ENCODE results near the gene PVRIG. TPM values are rescaled to one million over a fixed set of nuclear protein-coding genes. Genes with fewer than 3 reads are reported as not detected.
"Not testable (repeated sequence)": the region's sequence is repeated elsewhere in the genome, so short reads cannot be mapped to it uniquely, and the experiment has no call there.

Gene PVRIG
- total RNA-seq, 1 donor from 2014 or later = not detected

GRCh38 chr7:100222445-100223132, 2.8 kb downstream of the PVRIG start:
- DNase-seq (ENCODE audit: low read depth) = no peak
- H3K4me3 ChIP-seq (ENCODE audit: low read depth, low read length) = no peak overlapping the region
- TF ChIP-seq, protein P1, sequence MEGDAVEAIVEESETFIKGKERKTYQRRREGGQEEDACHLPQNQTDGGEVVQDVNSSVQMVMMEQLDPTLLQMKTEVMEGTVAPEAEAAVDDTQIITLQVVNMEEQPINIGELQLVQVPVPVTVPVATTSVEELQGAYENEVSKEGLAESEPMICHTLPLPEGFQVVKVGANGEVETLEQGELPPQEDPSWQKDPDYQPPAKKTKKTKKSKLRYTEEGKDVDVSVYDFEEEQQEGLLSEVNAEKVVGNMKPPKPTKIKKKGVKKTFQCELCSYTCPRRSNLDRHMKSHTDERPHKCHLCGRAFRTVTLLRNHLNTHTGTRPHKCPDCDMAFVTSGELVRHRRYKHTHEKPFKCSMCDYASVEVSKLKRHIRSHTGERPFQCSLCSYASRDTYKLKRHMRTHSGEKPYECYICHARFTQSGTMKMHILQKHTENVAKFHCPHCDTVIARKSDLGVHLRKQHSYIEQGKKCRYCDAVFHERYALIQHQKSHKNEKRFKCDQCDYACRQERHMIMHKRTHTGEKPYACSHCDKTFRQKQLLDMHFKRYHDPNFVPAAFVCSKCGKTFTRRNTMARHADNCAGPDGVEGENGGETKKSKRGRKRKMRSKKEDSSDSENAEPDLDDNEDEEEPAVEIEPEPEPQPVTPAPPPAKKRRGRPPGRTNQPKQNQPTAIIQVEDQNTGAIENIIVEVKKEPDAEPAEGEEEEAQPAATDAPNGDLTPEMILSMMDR (conservative IDR thresholded peaks at IDR 0.05; ENCODE audit: low read depth, low read length) = no peak

DNA sequence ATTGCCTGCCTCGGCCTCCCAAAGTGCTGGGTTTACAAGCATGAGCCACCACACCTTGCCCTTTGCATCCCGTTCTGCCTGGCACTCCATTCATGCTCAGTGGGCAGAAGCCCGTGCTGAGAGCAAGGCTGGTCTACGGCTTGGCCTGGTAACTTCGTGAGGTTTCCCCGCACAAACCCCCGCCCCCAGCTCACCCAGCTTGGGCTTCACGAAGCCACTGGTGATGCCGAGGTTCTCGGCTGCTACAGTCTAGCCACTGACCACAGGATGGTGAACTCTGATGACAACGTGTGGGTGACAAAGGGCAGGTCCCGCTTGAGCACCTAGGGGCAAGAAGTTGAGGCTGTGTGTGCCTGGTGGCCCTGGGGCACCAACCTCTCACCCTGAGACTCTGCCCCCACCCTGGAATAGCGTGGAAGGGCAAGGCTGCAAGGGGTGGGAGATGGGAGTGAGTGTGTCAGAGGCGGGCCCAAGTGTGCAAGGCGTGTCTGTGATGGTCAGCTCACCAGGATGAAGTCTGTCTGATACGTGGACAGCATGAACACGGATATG, 3.7 kb downstream of the PVRIG start:
- H3K4me3 ChIP-seq (ENCODE audit: low read depth, low read length); DNase-seq (ENCODE audit: low read depth): not testable (repeated sequence)

DNA sequence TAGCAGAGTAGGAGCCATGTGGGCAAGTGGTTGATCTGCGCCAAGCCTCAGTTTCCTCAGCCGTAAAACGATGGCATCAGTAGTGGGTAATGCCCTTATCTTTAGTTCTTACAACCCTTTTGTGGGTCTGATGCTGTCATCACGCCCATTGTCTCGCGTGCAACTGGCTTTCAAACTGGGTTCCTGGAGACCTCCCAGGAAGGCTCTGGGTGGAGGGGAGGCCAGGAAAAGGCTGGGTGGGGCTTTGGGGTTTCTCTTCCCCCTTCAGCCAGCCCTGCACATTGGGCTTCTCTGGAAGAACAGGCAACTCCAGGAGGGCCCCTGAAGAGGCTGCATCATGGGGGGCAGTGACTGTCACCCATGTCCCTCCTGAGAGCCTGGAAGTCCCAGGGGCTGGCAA, 5.1 kb downstream of the PVRIG start:
- not testable (repeated sequence) for H3K4me3 ChIP-seq (ENCODE audit: low read depth, low read length); DNase-seq (ENCODE audit: low read depth)

GRCh38 chr7:100234660-100235317, 15.0 kb downstream of the PVRIG start:
- DNase-seq (ENCODE audit: low read depth) = not testable (repeated sequence)

DNA sequence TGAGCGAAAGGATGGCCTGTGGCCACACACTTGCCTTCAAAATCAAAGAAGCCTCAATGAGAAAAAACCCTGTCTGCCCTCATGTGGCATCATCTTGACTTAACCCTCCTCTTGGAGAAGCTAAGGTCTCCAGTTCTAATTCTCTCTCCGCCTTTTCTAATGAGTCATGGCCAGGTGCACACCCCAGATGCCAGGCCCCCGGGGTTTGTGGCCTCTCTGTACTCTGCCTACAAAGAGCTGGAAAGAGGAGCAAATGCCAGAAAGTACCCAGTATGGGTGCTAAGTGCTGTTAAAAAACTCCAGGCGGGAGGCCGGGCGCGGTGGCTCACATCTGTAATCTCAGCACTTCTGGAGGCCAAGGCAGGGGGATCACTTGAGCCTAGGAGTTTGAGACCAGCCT, 20.2 kb downstream of the PVRIG start:
- DNase-seq (ENCODE audit: low read depth); H3K4me3 ChIP-seq (ENCODE audit: low read depth, low read length): not testable (repeated sequence)

More at GRCh38 chr7:100234660-100235317, 15.0 kb downstream of the PVRIG start:
- H3K4me3 ChIP-seq (ENCODE audit: low read depth, low read length) = not testable (repeated sequence)

GRCh38 chr7:100243385-100243784, 23.6 kb downstream of the PVRIG start:
- DNase-seq (ENCODE audit: low read depth) = not testable (repeated sequence)

DNA sequence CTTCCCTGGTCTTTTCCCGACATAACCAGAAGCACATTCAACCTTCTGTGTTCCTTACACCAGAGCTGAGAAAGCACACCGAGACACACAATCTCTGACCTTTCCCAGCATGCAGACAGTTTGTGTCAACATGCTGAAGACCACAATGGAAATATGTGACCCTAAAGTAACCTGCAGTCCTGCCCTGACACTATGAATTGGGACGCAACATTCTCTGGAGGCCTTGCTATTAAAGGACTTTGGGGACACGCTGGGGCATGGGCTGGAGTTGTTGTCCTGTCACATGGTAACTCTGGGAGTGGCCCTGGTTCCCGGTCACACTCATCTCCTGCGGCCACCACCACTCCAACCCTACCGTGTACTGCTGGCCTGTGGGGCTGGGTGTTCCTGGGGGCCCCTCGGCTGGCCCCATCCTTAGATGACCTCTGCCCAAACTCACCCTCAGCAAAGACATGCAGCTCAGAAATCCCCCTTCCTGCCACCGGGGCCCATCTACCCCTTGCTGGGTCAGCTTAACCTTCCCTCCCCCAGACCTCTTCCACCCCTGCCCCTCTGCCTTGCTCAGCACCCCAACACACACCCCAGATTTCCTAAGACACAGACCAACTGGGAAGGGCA, 25.3 kb downstream of the PVRIG start:
- not testable (repeated sequence) for H3K4me3 ChIP-seq (ENCODE audit: low read depth, low read length); DNase-seq (ENCODE audit: low read depth)

More at GRCh38 chr7:100243385-100243784, 23.6 kb downstream of the PVRIG start:
- not testable (repeated sequence) for H3K4me3 ChIP-seq (ENCODE audit: low read depth, low read length)

DNA sequence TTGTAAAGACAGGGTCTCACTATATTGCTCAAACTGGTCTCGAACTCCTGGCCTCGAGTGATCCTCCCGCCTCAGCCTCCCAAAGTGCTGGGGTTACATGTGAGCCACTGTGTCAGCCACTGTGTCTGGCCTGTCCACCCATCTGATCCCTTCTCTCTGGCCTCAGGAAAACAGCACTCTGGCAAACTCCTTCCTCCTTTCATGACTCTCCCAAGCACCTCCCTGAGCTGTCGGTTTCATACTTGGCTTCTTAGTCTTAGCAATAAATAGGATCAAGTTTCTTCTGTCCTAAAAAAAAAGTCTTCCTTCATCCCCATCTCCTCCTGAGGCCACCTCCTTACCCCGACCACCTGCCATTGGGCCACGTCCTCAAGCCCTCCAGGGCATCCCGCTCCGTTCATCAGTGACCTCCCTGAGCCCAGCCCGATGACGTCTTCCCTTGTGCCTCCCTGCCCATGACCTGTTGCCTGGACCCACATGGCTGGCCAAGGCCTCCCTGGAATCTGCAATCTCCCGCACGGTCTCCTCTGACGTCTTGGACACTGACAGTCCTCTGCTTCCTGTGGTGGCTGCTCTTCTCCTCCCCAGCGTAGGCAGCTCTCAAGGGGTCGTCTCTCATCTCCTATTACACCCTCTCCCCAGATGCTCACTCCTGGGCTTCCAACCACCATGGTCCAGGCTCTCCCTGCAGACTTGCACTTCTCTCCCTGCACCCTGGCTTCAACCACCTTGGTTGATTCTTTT, 26.5 kb downstream of the PVRIG start:
- not testable (repeated sequence) for DNase-seq (ENCODE audit: low read depth); H3K4me3 ChIP-seq (ENCODE audit: low read depth, low read length)

GRCh38 chr7:100246865-100247137, 27.1 kb downstream of the PVRIG start:
- DNase-seq (ENCODE audit: low read depth); H3K4me3 ChIP-seq (ENCODE audit: low read depth, low read length): not testable (repeated sequence)

- TF ChIP-seq, protein P1 (conservative IDR thresholded peaks at IDR 0.05; ENCODE audit: low read depth, low read length) = no peak
- no peak for DNase-seq (ENCODE audit: low read depth)
- H3K4me3 ChIP-seq (ENCODE audit: low read depth, low read length) = no peak overlapping the region
These were observed 27.5 kb downstream of the PVRIG start for GRCh38 chr7:100247152-100247757.

GRCh38 chr7:100248483-100248882, 28.7 kb downstream of the PVRIG start:
- DNase-seq (ENCODE audit: low read depth) = no peak
- H3K4me3 ChIP-seq (ENCODE audit: low read depth, low read length) = no peak overlapping the region
- TF ChIP-seq, protein P1 (conservative IDR thresholded peaks at IDR 0.05; ENCODE audit: low read depth, low read length) = no peak

Measured in epithelial cell of proximal tubule (primary cell).